CD14-positive monocyte (primary cell): Measurements from ENCODE around the gene BARHL1. TPM values are rescaled to one million over a fixed set of nuclear protein-coding genes. Genes with fewer than 3 reads are reported as not detected.

Experiments
- DNase-seq, 3 donors: peaks; one replicate each; pipeline ENCODE4 v3.0.0-alpha.2; 2011 to 2022
- H2AFZ ChIP-seq: 2 replicates; pipeline ENCODE4 v1.6.0; 2012; ENCODE audit warnings: mild to moderate bottlenecking, low read depth, low read length, inconsistent platforms; ENCODE audit not compliant: insufficient read depth, poor library complexity, severe bottlenecking
- H3K27ac ChIP-seq, 2 donors: 1 replicate in 1 of 2; 2 replicates in 1 of 2; pipeline ENCODE4 v1.5.1; 2012 to 2013; ENCODE audit warnings: low read length in 2 of 2, control low read depth in 1 of 2, inconsistent platforms in 1 of 2, low read depth in 1 of 2, mild to moderate bottlenecking in 1 of 2
- H3K27me3 ChIP-seq, 2 donors: one replicate each; pipeline versions ENCODE4 v1.6.0 to v1.6.1; 2011 to 2013; ENCODE audit warnings: low read length in 2 of 2; ENCODE audit not compliant: control insufficient read depth in 2 of 2, insufficient read depth in 2 of 2
- H3K36me3 ChIP-seq, 2 donors: replicated peaks in 1 of 2; 1 replicate in 1 of 2; 2 replicates in 1 of 2; pipeline versions ENCODE4 v1.5.1 to v1.6.1; 2012 to 2013; ENCODE audit warnings: low read length in 2 of 2, control low read depth in 1 of 2, inconsistent platforms in 1 of 2, mild to moderate bottlenecking in 1 of 2; ENCODE audit not compliant: insufficient read depth in 2 of 2, control insufficient read depth in 1 of 2
- H3K4me1 ChIP-seq, 2 donors: 1 replicate in 1 of 2; 2 replicates in 1 of 2; pipeline versions ENCODE4 v1.5.1 to v1.6.1; 2012 to 2013; ENCODE audit warnings: low read length in 2 of 2, control low read depth in 1 of 2, inconsistent platforms in 1 of 2, mild to moderate bottlenecking in 1 of 2, moderate library complexity in 1 of 2; ENCODE audit not compliant: insufficient read depth in 2 of 2, control insufficient read depth in 1 of 2
- H3K4me2 ChIP-seq: replicated peaks from 2 replicates; pipeline ENCODE3; 2012; ENCODE audit warnings: low read length, moderate library complexity, mild to moderate bottlenecking; ENCODE audit not compliant: poor library complexity, severe bottlenecking; ENCODE audit errors: extremely low read depth
- H3K4me3 ChIP-seq, 3 experiments: fragments of 200-600 bp in 1 of 3; sonication (generic) in 1 of 3; replicated peaks in 1 of 3; 1 replicate in 2 of 3; 2 replicates in 1 of 3; pipeline ENCODE4 v1.5.1; 2011 to 2013; ENCODE audit warnings: low read length in 3 of 3, mild to moderate bottlenecking in 3 of 3, control low read depth in 2 of 3, low read depth in 2 of 3, inconsistent platforms in 1 of 3, moderate library complexity in 1 of 3
- H3K79me2 ChIP-seq: 2 replicates; pipeline ENCODE4 v1.6.0; 2012; ENCODE audit warnings: mild to moderate bottlenecking, control low read depth, inconsistent platforms, low read length, moderate library complexity; ENCODE audit not compliant: insufficient read depth
- H3K9ac ChIP-seq: 2 replicates; pipeline ENCODE4 v1.6.0; 2017; ENCODE audit warnings: low read length, mild to moderate bottlenecking; ENCODE audit not compliant: insufficient read depth, poor library complexity, severe bottlenecking
- H3K9me3 ChIP-seq, 2 donors: replicated peaks in 1 of 2; 1 replicate in 1 of 2; 2 replicates in 1 of 2; pipeline versions ENCODE4 v1.5.1 to v1.6.1; 2012 to 2013; ENCODE audit warnings: low read length in 2 of 2, control low read depth in 1 of 2; ENCODE audit not compliant: control insufficient read depth in 1 of 2, insufficient read depth in 1 of 2
- H4K20me1 ChIP-seq: 2 replicates; pipeline ENCODE4 v1.6.0; 2012; ENCODE audit warnings: mild to moderate bottlenecking, low read length, control low read depth, moderate library complexity; ENCODE audit not compliant: insufficient read depth
- H3K27ac Mint-ChIP-seq, 7 donors: one replicate each; pipeline ENCODE4 v1.8.0; 2020; ENCODE audit warnings: mild to moderate bottlenecking in 7 of 7, mixed read lengths in 7 of 7, moderate library complexity in 6 of 7, inconsistent platforms in 2 of 7
- H3K27me3 Mint-ChIP-seq, 3 donors: one replicate each; pipeline ENCODE4 v1.8.0; 2021 to 2022; ENCODE audit warnings: low read depth in 3 of 3, mild to moderate bottlenecking in 3 of 3, mixed read lengths in 3 of 3, moderate library complexity in 3 of 3, inconsistent platforms in 1 of 3
- H3K36me3 Mint-ChIP-seq, 2 donors: one replicate each; pipeline ENCODE4 v1.8.0; 2020; ENCODE audit warnings: mixed read lengths in 2 of 2, inconsistent platforms in 1 of 2, mild to moderate bottlenecking in 1 of 2
- H3K4me1 Mint-ChIP-seq: one replicate; pipeline ENCODE4 v1.8.0; 2020; ENCODE audit warnings: mild to moderate bottlenecking, mixed read lengths
- H3K4me3 Mint-ChIP-seq, 2 donors: one replicate each; pipeline ENCODE4 v1.8.0; 2020; ENCODE audit warnings: mild to moderate bottlenecking in 2 of 2, mixed read lengths in 2 of 2, moderate library complexity in 1 of 2
- H3K9me3 Mint-ChIP-seq, 7 donors: one replicate each; pipeline ENCODE4 v1.8.0; 2020 to 2022; ENCODE audit warnings: mixed read lengths in 7 of 7, mild to moderate bottlenecking in 6 of 7, moderate library complexity in 6 of 7, inconsistent platforms in 2 of 7
- WGBS: methylation state at CpG from one replicate; pipeline ENCODE4 v1.1.5; 2013; ENCODE audit warnings: missing lambda C conversion rate; ENCODE audit not compliant: insufficient coverage; 5-methylcytosine and 5-hydroxymethylcytosine counted together
- intact Hi-C, 2 donors: fragments of 100-400 bp; cut with micrococcal nuclease; formaldehyde crosslinking; loops; one replicate each; pipeline versions ENCODE4 v1.15.0 to v1.15.1; 2023
- polyA plus RNA-seq, 3 donors: library from polyadenylated mRNA; depleted of rRNA in 1 of 3; unstranded in 2 of 3; stranded (reverse) in 1 of 3; fragments of 300-500 nt in 2 of 3; fragments of >200 nt in 1 of 3; fragmentation: Illumina TruSeq in 2 of 3; gene quantifications; 1 replicate in 2 of 3; 2 replicates in 1 of 3; pipeline ENCODE4 v1.2.3, GENCODE V29; 2012 to 2021
- TF ChIP-seq, protein P1 (sequence below): fragments of 200-600 bp; IDR thresholded peaks from one replicate; pipeline ENCODE4 v1.8.0; 2022; ENCODE audit warnings: antibody characterized with exemption, mild to moderate bottlenecking

BARHL1 gene
- polyA plus RNA-seq, 3 donors = not detected

- Histone ChIP-seq H3K27me3 (no peaks in the 10 kb centered on the region), H3K9me3 (no peaks in the 10 kb centered on the region), H3K36me3 (peaks cover 15 to 50% of the 10 kb centered on the region in 2 donors), H3K4me3 (no peak overlapping the region), H3K27ac (no peak overlapping the region), H3K4me1 (no peaks in the 10 kb centered on the region), H3K4me2 (no peak overlapping the region), H3K79me2 (no peaks in the 10 kb centered on the region), H2AFZ (no peak overlapping the region), H4K20me1 (no peaks in the 10 kb centered on the region), H3K9ac (no peak overlapping the region)
- no peak for DNase-seq
- H3K9me3 Mint-ChIP-seq = no peaks in the 10 kb centered on the region
- peaks cover 53 to 56% of the 10 kb centered on the region in 2 donors for H3K36me3 Mint-ChIP-seq
- H3K4me3 Mint-ChIP-seq = no peak overlapping the region
- no peaks in the 10 kb centered on the region for H3K4me1 Mint-ChIP-seq
- intact Hi-C loops = no loop called here
- TF ChIP-seq, protein P1, sequence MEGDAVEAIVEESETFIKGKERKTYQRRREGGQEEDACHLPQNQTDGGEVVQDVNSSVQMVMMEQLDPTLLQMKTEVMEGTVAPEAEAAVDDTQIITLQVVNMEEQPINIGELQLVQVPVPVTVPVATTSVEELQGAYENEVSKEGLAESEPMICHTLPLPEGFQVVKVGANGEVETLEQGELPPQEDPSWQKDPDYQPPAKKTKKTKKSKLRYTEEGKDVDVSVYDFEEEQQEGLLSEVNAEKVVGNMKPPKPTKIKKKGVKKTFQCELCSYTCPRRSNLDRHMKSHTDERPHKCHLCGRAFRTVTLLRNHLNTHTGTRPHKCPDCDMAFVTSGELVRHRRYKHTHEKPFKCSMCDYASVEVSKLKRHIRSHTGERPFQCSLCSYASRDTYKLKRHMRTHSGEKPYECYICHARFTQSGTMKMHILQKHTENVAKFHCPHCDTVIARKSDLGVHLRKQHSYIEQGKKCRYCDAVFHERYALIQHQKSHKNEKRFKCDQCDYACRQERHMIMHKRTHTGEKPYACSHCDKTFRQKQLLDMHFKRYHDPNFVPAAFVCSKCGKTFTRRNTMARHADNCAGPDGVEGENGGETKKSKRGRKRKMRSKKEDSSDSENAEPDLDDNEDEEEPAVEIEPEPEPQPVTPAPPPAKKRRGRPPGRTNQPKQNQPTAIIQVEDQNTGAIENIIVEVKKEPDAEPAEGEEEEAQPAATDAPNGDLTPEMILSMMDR = no peak
- WGBS = 98% methylated on average over 8 of the region's 9 CpGs
- peaks cover 0 to 5% (median 0%) of the 10 kb centered on the region in 3 donors for H3K27me3 Mint-ChIP-seq
- H3K27ac Mint-ChIP-seq = no peak overlapping the region
Observed at GRCh38 chr9:132630116-132630515, 47.7 kb downstream of the BARHL1 start.

GRCh38 chr9:132630811-132631210 is 48.4 kb downstream of the BARHL1 start:
- no CpG with 5 or more reads among the region's 3 CpGs for WGBS
- Mint-ChIP-seq H3K36me3 (peaks cover 48 to 50% of the 10 kb centered on the region in 2 donors), H3K27me3 (peaks cover 0 to 5% (median 0%) of the 10 kb centered on the region in 3 donors), H3K4me3 (no peak overlapping the region), H3K4me1 (no peaks in the 10 kb centered on the region), H3K9me3 (no peaks in the 10 kb centered on the region), H3K27ac (peak overlapping the region in 1 of 7 donors; percentile 9)
- Histone ChIP-seq H2AFZ (no peak overlapping the region), H3K27me3 (no peaks in the 10 kb centered on the region), H3K36me3 (peaks cover 15 to 44% of the 10 kb centered on the region in 2 donors), H3K27ac (no peak overlapping the region), H3K4me1 (no peaks in the 10 kb centered on the region), H3K79me2 (no peaks in the 10 kb centered on the region), H3K4me3 (no peak overlapping the region), H4K20me1 (no peaks in the 10 kb centered on the region), H3K9me3 (no peaks in the 10 kb centered on the region), H3K9ac (no peak overlapping the region), H3K4me2 (no peak overlapping the region)
- intact Hi-C loops = no loop called here
- no peak for DNase-seq
- TF ChIP-seq, protein P1 = no peak
